ENCODE measurements around the gene PSME4.
A peak's percentile ranks its signal among the peaks of the same experiment; 100 is the strongest.
"Not testable (repeated sequence)": the region's sequence is repeated elsewhere in the genome, so short reads cannot be mapped to it uniquely, and the experiment has no call there.

PSME4 gene

GRCh38 chr2:53841651-53842050 is 129.1 kb downstream of the PSME4 start:
- DNase-seq: not testable (repeated sequence)

GRCh38 chr2:53840580-53840979 is 130.2 kb downstream of the PSME4 start:
- no peak for DNase-seq

- not testable (repeated sequence) for DNase-seq
Observed at GRCh38 chr2:53829980-53830290, 140.9 kb downstream of the PSME4 start.

- DNase-seq: no peak
Observed at GRCh38 chr2:53829273-53829979, 141.4 kb downstream of the PSME4 start.

- no peak for DNase-seq
Observed at GRCh38 chr2:53828331-53828730, 142.5 kb downstream of the PSME4 start.

- no peak for DNase-seq
Observed at GRCh38 chr2:53827398-53828175, 143.2 kb downstream of the PSME4 start.

GRCh38 chr2:53826587-53827397 is 144.0 kb downstream of the PSME4 start:
- no peak for DNase-seq

- no peak for DNase-seq
Observed at GRCh38 chr2:53826030-53826410, 144.8 kb downstream of the PSME4 start.

GRCh38 chr2:53823639-53824038 is 147.2 kb downstream of the PSME4 start:
- DNase-seq: peak in 1 of 2 experiments; percentile 5

GRCh38 chr2:53821810-53822209 is 149.0 kb downstream of the PSME4 start:
- no peak for DNase-seq

GRCh38 chr2:53820711-53821110 is 150.1 kb downstream of the PSME4 start:
- DNase-seq: no peak

GRCh38 chr2:53820048-53820447 is 150.7 kb downstream of the PSME4 start:
- DNase-seq: no peak

- no peak for DNase-seq
Observed at GRCh38 chr2:53819634-53820033, 151.2 kb downstream of the PSME4 start.

GRCh38 chr2:53818854-53819435 is 151.8 kb downstream of the PSME4 start:
- no peak for DNase-seq
